GM18526 (cell line): ENCODE results near the gene HES1.

Experiments
- POLR2A ChIP-seq: IDR thresholded peaks from 3 replicates; pipeline ENCODE4 v1.6.1; 2011; ENCODE audit not compliant: insufficient read length; ENCODE audit errors: extremely low read depth

Gene HES1

GRCh38 chr3:194117104-194117845, 18.7 kb upstream of the HES1 start:
- TF ChIP-seq POLR2A: no peak

DNA sequence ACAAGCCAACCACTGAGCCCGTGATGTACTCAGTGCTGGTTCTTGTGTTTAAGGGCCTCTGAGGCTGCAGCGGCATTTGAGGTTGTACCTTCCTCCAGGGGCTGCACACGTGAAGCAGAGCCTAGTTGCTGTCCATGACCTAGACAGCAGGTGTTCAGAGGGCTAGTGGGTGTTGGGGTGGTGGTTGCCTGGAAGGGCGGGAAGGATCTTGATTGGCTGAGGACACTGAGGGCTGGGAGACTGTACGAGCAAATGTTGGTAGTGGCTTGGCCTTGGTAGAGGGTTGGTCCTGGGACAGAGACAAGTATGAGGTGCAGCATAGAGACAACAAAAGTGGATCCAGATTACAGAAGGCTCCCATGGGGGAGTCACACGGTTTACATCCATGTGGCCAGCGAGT, 17.0 kb upstream of the HES1 start:
- no peak for TF ChIP-seq POLR2A

- TF ChIP-seq POLR2A: no peak
These were observed 15.9 kb upstream of the HES1 start for GRCh38 chr3:194119831-194120590.

GRCh38 chr3:194120789-194121770, 14.9 kb upstream of the HES1 start:
- no peak for TF ChIP-seq POLR2A

- TF ChIP-seq POLR2A: no peak
These were observed 13.9 kb upstream of the HES1 start for GRCh38 chr3:194121891-194122631.

- no peak for TF ChIP-seq POLR2A
These were observed 12.2 kb upstream of the HES1 start for GRCh38 chr3:194123726-194124125.

GRCh38 chr3:194124193-194124592, 11.8 kb upstream of the HES1 start:
- TF ChIP-seq POLR2A: no peak

- TF ChIP-seq POLR2A: no peak
These were observed 10.5 kb upstream of the HES1 start for GRCh38 chr3:194125442-194125841.

DNA sequence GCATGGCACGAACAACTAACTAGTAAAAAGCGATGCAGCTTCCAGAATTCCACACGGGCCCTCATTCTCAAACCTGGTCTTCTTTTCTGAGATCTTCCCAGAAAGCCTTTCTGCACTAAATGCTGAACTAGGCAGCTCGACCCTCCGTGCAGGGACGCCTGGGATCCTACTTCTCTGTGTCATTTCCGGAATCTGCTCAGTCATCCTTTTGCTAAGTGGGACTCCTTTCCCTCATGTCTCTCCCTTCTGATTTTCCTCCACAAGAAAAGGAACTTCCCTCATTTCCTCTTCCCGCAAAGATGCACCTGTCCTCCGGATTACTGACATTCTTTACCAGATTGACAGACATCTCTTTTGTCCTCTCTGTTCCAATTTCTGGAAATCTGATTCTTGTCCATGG, 9.2 kb upstream of the HES1 start:
- no peak for TF ChIP-seq POLR2A

GRCh38 chr3:194128202-194128918, 7.6 kb upstream of the HES1 start:
- TF ChIP-seq POLR2A: no peak

DNA sequence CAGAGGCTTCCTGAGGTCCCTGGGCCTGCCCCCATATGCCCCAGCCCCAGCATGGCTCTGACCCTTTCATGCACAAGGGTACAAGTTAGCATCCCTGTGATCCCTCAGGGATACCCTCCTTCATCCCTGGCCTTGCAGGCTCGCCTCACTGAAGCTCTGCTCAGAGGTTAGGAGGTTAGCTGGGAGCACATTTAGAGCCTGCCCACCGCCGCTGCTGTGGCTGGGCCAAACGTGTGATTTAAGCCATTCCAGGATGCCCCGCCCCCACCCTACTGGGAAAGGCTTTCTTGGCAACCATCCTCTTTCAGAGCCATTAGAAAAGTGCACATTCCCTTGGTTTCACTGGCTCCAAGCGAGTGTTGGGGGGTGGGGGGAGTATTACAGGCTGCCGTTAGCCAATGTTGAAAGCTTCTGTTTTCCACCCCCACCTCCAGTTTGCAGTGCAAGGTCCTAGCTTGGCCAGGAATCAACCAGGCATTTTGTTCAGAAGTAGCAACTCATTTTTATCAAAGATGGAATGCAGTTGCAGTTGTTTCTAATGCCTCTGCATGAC, 6.3 kb upstream of the HES1 start:
- no peak for TF ChIP-seq POLR2A

GRCh38 chr3:194130188-194130587, 5.8 kb upstream of the HES1 start:
- no peak for TF ChIP-seq POLR2A

- no peak for TF ChIP-seq POLR2A
These were observed 5.0 kb upstream of the HES1 start for GRCh38 chr3:194130807-194131589.
